Hepatocyte (in vitro differentiated cells): ENCODE results near the gene SIVA1. TPM values are rescaled to one million over a fixed set of nuclear protein-coding genes. Genes with fewer than 3 reads are reported as not detected.

ENCODE experiments used
- DNase-seq: peaks from one replicate; pipeline ENCODE4 v3.0.0-alpha.2; 2016; ENCODE audit warnings: low spot score
- H2AFZ ChIP-seq: fragments of 200-600 bp; sonication (generic); 2 replicates; pipeline ENCODE4 v1.6.0; 2016; ENCODE audit warnings: antibody characterized with exemption, mild to moderate bottlenecking
- H3K27ac ChIP-seq: fragments of 200-600 bp; sonication (generic); 2 replicates; pipeline ENCODE4 v1.5.1; 2016; ENCODE audit warnings: mild to moderate bottlenecking
- H3K27me3 ChIP-seq: fragments of 200-600 bp; sonication (generic); 2 replicates; pipeline ENCODE4 v1.6.1; 2016
- H3K36me3 ChIP-seq: fragments of 200-600 bp; sonication (generic); replicated peaks from 2 replicates; pipeline ENCODE4 v1.5.1; 2016; ENCODE audit warnings: low read depth; ENCODE audit not compliant: insufficient read depth
- H3K4me1 ChIP-seq: fragments of 200-600 bp; sonication (generic); 2 replicates; pipeline ENCODE4 v1.5.1; 2016; ENCODE audit warnings: mild to moderate bottlenecking, moderate library complexity; ENCODE audit not compliant: insufficient read depth
- H3K4me2 ChIP-seq: fragments of 200-600 bp; sonication (generic); 2 replicates; pipeline ENCODE4 v1.6.0; 2016
- H3K4me3 ChIP-seq: fragments of 200-600 bp; sonication (generic); 2 replicates; pipeline ENCODE4 v1.5.1; 2016; ENCODE audit warnings: mild to moderate bottlenecking
- H3K79me2 ChIP-seq: fragments of 200-600 bp; sonication (generic); 2 replicates; pipeline ENCODE4 v1.6.0; 2017; ENCODE audit warnings: mild to moderate bottlenecking
- H3K9me2 ChIP-seq: fragments of 200-600 bp; sonication (generic); replicated peaks from 2 replicates; pipeline ENCODE4 v1.6.0; 2017; ENCODE audit warnings: mild to moderate bottlenecking; ENCODE audit not compliant: insufficient read depth
- H3K9me3 ChIP-seq: fragments of 200-600 bp; sonication (generic); 2 replicates; pipeline ENCODE4 v1.5.1; 2016; ENCODE audit warnings: low read depth, mild to moderate bottlenecking
- H4K20me1 ChIP-seq: fragments of 200-600 bp; sonication (generic); 2 replicates; pipeline ENCODE4 v1.6.0; 2016; ENCODE audit warnings: mild to moderate bottlenecking; ENCODE audit not compliant: insufficient read depth, poor library complexity, severe bottlenecking
- CTCF ChIP-seq: fragments of 200-600 bp; sonication (generic); IDR thresholded peaks from 2 replicates; pipeline ENCODE4 v1.5.1; 2016; ENCODE audit warnings: antibody characterized with exemption, mild to moderate bottlenecking; ENCODE audit not compliant: poor library complexity
- EZH2 ChIP-seq: fragments of 200-600 bp; sonication (generic); IDR thresholded peaks from 2 replicates; pipeline ENCODE4 v1.6.1; 2016; ENCODE audit warnings: antibody characterized with exemption, mild to moderate bottlenecking, borderline replicate concordance
- EZH2phosphoT487 ChIP-seq: fragments of 200-600 bp; sonication (generic); IDR thresholded peaks from one replicate; pipeline ENCODE4 v1.6.1; 2018; ENCODE audit warnings: antibody characterized with exemption, mild to moderate bottlenecking, low read depth, moderate library complexity; ENCODE audit not compliant: unreplicated experiment, severe bottlenecking
- WGBS: methylation state at CpG from one replicate; pipeline ENCODE4 v1.1.6; 2016; ENCODE audit warnings: low lambda C conversion rate; ENCODE audit errors: missing lambda C conversion rate; 5-methylcytosine and 5-hydroxymethylcytosine counted together
- polyA plus RNA-seq: library from polyadenylated mRNA; unstranded; fragments of >200 nt; fragmentation: Nextera tagmentation; extraction: Ambion mirVana; gene quantifications from 2 replicates; pipeline ENCODE4 v1.2.1, GENCODE V29; 2016
- total RNA-seq: library from RNA; depleted of rRNA; stranded (reverse); fragments of >200 nt; gene quantifications from 2 replicates; pipeline ENCODE4 v1.2.3, GENCODE V29; 2014

The SIVA1 gene
- total and polyA plus RNA-seq, 2 experiments from 2014 or later = 149 to 163 TPM

- 100% methylated on average over 4 of the region's 4 CpGs for WGBS
- H3K4me2 ChIP-seq = no peak overlapping the region
- no peaks in the 10 kb centered on the region for H4K20me1 ChIP-seq
- H3K79me2 ChIP-seq = no peaks in the 10 kb centered on the region
- H3K9me3 ChIP-seq = no peaks in the 10 kb centered on the region
- H3K36me3 ChIP-seq = no peaks in the 10 kb centered on the region
- DNase-seq = no peak
- no peaks in the 10 kb centered on the region for H3K27me3 ChIP-seq
- no peaks in the 10 kb centered on the region for H3K9me2 ChIP-seq
- TF ChIP-seq CTCF (no peak), EZH2 (no peak), EZH2phosphoT487 (no peak)
- H3K27ac ChIP-seq = no peak overlapping the region
- H3K4me1 ChIP-seq = peaks cover 4% of the 10 kb centered on the region
- H2AFZ ChIP-seq = no peak overlapping the region
- no peak overlapping the region for H3K4me3 ChIP-seq
Observed at GRCh38 chr14:104771374-104771773, 18.4 kb downstream of the SIVA1 start.

DNA sequence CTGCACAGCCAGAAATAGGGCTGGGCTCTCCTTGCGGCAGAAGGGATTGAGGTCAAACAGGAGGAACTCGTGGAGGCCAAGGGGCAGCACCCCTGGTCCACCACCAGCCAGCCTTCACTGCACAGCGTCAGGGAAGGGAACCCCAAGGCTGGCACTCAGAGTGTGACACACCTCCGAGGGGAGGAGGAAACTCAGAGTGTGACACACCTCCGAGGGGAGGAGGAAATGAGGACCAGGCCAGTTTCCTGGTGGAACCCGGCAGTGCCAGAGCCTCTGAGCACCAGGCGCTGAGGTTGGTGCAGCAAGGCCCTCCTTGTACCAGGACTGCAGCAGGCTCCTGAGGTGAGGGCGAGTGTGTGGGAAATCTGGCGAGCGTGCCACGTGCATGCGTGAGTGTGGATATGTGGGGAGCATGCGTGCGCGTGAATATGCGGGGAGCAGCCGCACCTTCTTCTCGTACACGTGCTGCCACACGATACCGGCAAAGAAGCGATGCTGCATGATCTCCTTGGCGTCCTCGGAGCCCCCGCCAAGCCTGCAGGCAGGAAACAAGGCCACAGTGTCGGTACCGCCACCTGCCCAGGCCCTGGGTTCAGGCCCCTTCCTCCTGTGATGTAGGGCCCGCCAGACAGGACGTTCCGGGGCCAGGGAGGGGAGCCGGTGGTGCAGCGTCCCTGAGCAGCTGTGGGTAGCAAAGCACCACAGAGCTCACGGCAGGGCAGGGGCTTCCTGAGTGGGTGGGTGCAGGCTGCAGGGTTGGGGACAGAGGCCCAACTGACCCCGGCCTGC lies 19.2 kb downstream of the SIVA1 start:
- Histone ChIP-seq H3K27ac (no peak overlapping the region), H3K36me3 (no peaks in the 10 kb centered on the region), H3K4me2 (no peak overlapping the region), H4K20me1 (no peaks in the 10 kb centered on the region), H3K4me3 (no peak overlapping the region), H3K9me2 (no peaks in the 10 kb centered on the region), H2AFZ (no peak overlapping the region), H3K79me2 (no peaks in the 10 kb centered on the region), H3K9me3 (no peaks in the 10 kb centered on the region), H3K27me3 (no peaks in the 10 kb centered on the region), H3K4me1 (peaks cover 4% of the 10 kb centered on the region)
- no peak for DNase-seq
- WGBS = 97% methylated on average over 28 of the region's 34 CpGs
- no peak for TF ChIP-seq CTCF
- TF ChIP-seq EZH2 = no peak
- TF ChIP-seq EZH2phosphoT487 = no peak

DNA sequence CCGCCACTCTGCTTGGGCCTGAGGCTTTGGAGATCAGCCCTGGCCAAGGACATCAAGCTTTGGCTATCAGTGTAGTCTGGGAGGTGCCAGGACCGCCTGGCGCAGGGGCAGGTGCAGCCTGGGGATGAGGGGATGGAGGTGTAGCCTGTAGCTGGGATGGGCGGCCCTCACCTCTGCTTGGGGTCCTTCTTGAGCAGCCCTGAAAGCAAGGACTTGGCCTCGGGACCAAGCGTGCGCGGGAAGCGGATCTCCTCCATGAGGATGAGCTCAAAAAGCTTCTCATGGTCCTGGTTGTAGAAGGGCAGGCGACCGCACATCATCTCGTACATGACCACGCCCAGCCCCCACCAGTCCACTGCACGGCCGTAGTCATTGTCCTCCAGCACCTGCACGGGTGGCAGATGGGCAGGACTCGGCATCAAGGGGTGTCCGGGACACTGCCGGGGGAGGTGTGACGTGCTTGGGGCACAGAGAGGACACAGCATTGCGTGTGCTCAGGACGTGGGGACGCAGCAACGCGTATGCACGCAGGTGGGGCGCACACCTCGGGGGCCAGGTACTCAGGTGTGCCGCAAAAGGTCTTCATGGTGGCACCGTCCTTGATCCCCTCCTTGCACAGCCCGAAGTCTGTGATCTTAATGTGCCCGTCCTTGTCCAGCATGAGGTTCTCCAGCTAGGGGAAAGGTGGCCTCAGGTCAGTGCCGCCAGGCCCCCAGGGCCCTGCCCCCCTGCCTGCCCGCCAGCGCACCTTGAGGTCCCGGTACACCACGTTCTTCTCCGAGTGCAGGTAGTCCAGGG lies 20.0 kb downstream of the SIVA1 start:
- Histone ChIP-seq H3K36me3 (no peaks in the 10 kb centered on the region), H3K4me1 (peaks cover 4% of the 10 kb centered on the region), H3K4me3 (no peak overlapping the region), H3K4me2 (no peak overlapping the region), H3K9me3 (no peaks in the 10 kb centered on the region), H3K27me3 (no peaks in the 10 kb centered on the region), H3K9me2 (no peaks in the 10 kb centered on the region), H3K79me2 (no peaks in the 10 kb centered on the region), H2AFZ (no peak overlapping the region), H4K20me1 (no peaks in the 10 kb centered on the region), H3K27ac (no peak overlapping the region)
- TF ChIP-seq CTCF (no peak), EZH2phosphoT487 (no peak), EZH2 (no peak)
- WGBS = 95% methylated on average over 36 of the region's 38 CpGs
- DNase-seq = no peak
